HG03565 (cell line): ENCODE data around the gene APC2.
A peak's percentile ranks its signal among the peaks of the same experiment; 100 is the strongest.
"Not testable (repeated sequence)": the region's sequence is repeated elsewhere in the genome, so short reads cannot be mapped to it uniquely, and the experiment has no call there.

Source experiments
- ATAC-seq: cut with Tn5 transposase; IDR thresholded peaks from one replicate; pipeline ENCODE4 v1.9.1; 2021; ENCODE audit warnings: mild to moderate bottlenecking, moderate library complexity; ENCODE audit not compliant: unreplicated experiment

Gene APC2

DNA sequence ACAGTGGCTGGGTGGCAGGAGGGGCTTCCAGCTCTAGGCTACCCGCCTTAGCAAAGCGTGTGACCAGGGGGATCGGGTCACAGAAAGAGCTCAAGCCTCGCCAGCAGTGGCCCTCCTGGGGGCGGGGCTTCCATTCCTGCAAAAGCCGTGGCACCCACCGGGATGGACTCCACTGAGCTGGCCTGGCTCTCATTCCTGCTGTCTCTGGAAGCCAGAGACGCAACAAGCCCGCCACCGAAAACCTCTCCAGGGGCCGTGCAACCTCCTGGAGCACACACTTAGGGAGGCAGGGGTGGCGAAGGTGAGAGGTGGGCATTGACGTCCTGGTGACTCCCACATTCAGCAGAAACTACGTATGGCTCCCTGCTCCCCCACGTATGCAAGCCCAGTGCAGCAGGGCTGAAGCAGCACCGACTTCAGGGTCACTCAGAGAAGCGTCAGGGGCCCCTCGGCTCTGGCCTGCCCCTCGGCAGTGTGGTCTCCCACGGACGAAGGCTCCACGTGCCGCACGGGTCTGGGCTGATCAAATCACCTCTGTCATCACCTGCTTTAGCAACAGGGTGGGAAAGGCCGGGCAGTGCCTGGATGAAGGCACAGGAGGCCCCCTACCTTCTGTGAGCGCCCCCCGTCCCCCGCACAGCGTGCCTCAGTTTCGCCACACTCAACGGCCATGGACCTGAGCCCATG is 26.0 kb downstream of the APC2 start:
- no peak for ATAC-seq

DNA sequence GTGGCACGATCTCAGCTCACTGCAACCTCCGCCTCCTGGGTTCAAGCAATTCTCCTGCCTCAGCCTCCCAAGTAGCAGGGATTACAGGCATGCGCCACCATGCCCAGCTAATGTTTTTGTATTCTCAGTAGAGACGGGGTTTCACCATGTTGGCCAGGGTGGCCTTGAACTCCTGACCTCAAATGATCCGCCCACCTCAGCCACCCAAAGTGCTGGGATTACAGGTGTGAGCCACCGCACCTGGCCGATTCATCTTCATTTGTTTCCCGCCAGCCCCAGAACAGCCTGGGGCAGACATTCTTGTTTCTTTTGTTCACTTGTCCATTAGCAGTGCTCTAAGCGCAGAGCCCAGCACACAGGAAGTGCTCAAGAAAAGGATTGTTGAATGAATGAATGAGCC is 27.1 kb downstream of the APC2 start:
- ATAC-seq = not testable (repeated sequence)

DNA sequence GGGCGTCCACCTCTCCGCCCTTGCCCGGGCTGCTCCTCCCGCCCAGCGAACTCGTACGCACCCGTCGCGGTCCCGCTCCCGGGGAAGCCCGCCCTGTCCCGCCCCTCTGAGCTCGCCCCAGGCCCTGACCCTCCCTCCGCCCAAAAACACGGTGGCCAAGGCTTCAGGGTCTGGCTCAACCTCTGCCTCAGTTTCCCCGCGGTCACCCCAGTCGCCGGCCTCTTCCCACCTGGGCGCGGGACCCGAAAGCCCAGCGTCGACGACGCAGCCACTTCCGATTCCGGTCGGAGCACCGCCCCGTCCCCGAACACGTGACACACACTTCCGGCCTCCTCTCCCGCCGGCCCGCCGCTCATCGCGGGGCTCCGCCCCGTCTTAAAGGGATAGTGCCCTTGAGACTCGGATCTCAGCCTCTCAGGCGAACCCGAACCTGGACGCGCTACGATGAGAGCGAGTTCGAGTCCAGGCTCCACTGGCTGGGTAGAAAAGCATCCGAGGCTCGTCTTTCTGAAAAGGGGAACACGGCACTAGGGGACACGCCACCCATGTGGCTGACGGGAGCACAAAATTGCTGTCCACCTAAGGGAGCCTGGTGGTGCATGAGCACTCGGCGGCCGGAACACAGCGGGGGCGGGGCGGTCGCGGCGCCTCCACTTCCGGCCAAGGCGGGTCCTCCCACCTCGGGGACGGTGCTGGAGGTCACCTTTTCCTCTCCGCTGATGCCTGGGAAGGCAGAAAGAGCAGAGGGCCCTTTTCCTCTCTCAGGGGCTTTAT is 29.2 kb downstream of the APC2 start, which contains the start of gene C19orf25:
TSS of gene C19orf25 (minus strand) at position 282 of the 774 bp plus-strand sequence. CDS start 312 bp downstream, outside the sequence.
- ATAC-seq = peak; percentile 82

DNA sequence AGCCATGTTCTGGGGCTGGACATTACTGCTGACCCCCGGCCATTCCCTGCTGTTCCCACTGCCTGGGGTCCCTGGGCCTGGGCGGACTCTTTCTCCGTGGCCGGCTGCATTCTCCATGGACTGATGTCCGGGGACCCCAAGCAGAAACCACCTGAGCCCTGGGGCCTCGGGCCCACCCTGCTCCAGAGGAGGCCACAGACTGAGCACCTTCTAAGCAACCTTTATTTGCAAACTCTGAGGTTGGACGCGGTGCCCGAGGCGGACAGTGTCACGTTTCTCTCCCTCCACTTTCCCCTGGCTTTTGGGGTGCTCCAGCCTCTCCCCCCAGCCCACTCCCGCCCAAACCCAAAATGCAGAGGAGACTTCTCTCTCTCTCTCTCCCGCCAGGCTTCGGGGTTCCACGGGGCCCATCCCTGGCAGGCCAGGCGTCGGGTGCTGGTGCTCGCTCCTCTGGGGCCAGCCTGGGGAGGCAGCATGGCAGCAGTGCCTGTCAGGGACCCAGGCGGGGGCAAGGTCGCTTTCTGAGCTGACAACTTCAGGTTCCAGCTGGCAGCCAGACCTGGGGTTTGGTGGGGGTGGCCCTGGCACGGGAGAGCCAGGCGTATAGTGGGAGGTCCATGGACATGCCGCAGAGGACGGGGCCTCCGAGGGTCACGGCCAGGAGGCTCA is 31.4 kb downstream of the APC2 start:
- ATAC-seq = no peak

DNA sequence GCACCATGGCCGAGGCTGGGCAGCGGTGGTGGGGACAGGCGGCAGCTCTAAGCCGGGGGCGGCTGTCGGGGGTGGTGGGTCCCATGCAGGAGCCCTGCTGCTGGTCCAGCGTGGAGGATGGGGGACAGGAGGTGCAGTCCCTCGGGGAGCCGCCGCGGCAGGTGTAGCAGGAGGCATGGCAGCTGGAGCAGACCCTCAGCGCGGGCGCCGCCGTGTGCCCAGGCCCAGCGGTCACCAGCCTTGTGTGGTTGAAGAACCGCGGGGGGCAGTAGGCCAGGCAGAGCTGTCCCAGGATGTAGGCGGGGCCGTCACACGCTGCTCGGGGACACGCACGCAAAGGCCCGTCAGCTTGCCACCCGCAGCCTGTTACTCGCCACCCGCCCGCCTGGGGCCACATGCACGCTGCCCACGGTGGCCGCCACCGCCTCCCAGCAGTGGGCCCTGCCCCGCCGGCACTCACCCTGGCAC is 32.0 kb downstream of the APC2 start:
- ATAC-seq = no peak

DNA sequence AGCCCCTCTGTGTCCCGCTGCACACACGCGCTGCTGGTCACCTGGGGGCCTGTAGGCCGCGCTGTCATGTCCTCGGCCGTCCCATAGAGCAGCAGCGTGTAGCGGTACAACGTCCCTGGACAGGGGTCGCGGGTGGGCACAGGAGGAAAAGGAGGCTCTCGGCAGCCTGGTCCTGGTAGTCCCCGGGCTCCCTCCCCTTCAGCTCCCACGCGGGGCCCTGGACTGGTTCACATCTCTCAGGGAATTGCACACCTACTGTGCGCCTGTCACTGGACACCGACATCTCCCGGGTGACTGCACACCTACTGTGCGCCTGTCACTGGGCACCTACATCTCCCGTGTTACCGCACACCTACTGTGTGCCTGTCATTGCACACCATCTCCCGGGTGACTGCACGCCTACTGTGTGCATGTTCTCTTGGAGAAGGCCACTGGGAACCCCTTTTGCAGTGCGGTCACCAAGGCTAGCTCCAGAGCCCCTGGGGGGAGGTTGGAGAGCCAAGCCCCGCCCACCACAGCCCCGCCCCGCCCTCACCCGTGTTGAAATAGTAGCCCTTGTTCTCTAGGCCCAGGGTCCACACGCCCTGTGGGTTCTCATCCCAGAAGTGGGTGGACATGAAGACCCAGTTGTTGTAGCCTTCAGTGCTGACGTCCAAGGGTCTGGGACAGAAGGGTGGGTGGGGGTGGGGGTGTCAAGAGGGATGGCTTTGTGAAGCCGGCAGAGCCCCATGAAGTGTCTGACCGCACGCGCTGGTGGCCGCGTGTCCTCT is 32.6 kb downstream of the APC2 start:
- no peak for ATAC-seq

DNA sequence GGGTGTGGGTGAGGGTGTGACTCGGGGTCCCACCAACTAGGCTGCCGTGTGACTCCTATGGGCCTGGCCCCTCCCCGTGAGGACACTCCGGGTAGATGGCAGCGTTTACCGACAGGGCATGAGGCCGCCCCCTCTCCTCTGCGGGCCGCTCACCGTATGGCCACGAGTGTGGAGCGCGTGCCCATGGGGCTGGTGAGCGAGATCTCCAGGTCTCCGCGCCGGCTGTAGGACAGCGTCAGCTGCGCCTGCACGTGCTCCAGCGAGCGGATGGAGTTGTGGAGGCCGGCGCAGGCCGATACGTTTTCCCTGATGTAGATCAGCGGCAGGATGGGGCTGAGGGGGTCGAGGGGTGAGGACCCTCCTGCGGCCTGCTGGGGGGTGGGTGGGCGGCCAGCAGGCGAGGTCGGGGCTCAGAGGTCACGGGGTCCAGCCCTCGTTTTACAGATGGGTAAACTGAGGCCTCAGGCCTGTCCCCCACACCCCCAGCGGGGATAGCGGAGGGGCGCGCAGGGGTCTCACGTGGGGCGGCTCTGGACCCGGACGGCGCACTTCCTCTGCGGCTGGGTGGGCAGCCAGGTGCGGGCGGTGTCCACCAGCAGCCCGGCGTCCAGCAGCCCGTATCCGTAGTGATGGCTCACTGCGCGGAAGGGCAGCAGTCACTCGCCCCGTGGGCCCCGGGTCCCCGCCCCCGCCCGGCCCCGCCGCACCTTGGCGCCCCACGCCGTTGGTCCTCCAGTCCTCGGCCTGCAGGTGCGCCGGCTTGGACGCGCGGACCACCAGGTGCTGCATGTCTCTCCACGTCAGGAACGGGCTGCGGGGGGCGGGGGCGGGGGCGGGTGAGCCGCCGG is 33.4 kb downstream of the APC2 start:
- no peak for ATAC-seq

DNA sequence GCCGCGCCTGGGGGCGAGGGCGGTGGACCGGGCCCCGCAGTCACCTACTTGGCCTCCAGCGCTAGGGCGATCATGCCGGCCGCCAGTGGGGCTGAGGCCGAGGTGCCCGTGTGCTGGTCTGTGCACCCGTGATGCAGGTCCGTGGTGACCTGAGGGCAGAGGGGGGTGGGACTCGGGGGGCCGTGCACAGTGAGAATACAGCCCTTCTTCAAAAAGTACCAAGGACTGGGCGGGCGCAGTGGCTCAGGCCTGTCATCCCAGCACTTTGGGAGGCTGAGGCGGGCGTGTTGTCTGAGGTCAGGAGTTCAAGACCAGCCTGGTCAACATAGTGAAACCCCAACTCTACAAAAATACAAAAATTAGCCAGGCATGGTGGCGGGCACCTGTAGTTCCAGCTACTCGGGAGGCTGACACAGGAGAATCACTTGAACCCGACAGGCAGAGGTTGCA is 34.1 kb downstream of the APC2 start:
- no peak for ATAC-seq

DNA sequence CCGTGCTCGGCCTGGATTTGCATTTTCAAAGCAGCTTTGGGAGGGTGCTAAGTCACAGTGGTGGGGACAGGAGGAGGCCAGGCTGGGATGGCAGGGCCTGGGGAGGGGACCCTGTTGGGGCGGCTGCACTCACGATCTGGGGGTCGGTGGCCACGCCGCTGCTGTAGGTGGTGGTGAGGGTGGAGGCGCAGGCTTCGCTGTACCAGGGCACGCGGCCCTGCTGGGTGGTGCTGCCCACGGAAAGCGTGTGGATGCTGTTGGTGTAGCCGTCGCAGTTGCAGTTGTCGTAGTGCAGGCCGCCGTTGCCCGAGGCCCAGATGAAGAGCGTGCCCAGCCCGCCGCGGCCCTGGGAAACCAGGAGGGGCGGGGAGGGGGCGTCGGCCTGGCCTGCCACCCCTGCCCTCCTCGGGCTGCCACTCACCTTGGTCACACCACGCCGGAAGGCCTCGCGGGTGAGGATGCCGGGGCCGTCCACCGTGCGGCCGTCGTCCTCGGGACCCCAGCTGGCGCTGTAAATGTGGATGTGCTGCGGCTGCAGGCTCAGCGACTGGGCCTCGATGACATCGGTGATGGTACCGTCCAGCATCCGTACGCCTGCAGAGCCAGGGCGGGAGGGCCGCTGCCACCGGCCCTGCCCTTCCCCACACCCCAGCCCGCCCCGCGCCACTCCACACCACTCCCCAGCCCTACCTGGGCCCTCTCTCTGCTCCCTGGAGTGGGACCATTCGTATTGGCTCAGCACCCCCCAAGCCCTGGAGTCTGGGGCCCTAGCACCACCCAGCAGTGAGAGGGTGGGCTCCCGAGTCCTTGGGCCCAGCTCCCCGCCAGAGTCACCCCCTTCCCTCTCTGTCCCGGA is 37.0 kb downstream of the APC2 start:
- ATAC-seq = no peak

DNA sequence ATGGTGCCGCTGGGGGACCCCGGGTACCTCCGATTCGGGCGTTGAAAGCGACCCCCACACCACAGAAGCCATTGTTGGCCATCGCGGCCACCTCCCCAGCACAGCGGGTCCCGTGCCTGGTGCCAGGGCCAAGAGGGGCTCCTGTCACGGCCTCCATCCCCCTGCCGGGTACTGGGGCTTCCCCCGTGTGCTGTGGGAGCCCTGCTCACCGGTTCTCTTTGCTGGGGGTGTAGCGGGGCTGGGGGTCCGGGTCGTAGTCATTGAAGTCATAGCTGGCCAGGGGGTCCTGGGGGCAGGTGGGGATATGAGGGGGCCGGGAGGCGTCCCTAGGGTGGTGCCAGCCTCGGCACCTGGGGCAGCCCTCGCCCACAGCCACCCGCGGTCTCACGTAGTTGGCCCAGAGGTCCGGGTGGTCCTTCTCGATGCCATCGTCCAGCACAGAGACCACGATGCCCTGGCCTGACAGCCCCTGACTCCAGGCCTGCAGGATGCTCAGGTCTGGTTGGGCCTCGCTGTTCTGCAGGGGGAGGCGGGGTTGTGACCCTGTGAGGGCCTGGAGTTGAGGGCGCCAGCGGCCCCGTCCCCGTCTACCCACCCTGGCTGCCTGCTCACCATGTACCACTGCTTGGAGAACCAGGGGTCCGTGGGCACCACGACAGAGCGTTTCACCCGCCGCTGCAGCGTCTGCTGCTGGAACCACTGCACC is 37.8 kb downstream of the APC2 start:
- no peak for ATAC-seq

DNA sequence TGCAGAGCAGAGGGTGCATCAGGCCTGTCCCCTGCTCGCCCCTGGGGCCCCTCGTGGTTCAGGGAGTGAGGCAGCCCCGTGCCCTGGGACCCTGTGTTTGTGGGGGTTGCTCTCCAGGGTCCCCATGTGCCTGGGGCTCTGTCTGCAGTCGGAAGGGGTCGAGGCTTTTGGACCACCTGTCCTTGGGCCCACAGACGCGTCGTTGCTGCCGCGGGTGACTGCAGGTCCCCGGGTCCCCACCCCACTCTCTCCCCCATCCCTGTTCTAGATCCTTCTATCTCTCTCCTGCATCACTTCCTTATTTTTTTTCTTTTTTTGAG is 38.3 kb downstream of the APC2 start:
- no peak for ATAC-seq

DNA sequence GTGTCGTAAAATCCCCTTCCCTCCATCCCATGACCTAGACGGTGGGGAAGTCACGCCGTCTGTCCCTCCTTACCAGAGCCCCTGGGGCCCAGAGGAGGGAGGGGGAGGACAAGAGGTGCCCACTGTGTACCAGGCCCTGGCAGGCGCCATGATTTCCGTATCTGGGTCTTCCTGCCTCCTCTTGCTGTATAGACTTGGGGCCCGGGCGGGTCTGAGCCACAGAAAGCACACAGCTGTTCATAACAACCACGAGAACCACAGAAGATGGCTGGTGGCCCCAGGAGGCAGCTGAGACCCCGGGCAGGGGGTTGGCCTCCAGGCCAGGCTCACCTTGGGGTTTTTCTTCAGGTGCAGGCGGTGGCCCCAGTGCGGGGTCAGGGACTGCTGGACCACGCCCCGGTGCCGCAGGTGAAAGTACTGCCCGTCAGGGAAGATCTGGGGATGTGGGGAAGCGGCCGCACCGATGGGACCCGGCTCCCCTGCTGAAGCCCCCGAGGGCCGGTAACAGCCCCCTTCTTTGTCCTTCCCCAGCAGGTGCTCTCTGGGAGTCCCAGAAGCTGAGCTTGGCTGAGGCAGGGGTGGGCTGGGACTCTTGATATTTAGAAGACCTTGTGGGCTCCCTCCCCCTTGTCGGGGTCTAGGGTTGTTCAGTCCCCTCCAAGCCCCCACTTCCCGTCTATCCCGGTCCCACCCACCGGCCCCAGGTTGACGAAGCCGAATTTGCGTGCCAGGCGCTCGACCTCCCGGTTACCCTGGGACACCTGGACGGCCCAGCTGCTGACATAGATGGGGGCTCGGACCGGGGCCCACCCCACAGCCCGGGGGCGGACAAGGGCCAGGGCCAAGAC is 39.8 kb downstream of the APC2 start:
- no peak for ATAC-seq

DNA sequence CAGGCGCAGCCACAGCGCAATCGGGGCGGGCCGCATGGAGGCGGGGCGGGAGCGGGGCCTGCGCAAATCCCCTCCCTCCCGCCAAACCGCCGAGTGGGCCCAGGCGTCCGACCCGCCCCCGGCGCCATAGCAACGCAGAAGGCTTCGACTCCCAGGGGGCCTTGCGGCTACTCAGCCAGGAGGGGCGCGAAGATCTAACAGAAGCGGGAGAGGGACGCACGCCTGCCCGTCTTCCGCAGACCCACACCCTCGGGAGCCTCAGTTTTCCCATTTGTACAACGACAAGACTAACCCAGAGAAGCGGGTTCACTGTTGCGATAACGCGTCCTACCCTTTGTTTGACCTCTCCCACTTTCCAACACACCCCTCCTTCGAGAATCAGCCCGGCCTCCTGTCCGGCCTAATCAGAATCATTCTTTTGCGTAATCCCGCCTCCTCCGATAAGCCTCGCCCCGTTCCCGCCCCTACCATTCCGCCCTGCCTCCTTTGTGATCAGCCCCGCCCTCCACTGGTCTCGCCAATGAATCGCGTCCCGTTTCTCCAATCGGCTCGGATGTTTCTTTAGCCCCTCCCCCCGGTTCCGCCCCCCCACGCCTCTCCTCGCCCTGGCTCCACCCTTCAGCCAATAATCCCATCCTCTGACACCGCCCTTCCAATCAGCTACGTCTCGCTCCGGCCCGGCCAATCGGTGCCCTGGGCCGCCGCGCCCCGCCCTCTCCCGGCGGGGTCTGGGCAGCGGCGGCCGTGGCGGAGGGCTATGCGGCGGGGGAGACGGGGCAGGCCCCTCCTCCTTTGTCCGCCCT is 40.6 kb downstream of the APC2 start, which contains the start of gene PCSK4:
TSS of gene PCSK4 (minus strand) at position 40 of the 803 bp plus-strand sequence. CDS start at position 36, 4 bp downstream.
- peak; percentile 72 for ATAC-seq

DNA sequence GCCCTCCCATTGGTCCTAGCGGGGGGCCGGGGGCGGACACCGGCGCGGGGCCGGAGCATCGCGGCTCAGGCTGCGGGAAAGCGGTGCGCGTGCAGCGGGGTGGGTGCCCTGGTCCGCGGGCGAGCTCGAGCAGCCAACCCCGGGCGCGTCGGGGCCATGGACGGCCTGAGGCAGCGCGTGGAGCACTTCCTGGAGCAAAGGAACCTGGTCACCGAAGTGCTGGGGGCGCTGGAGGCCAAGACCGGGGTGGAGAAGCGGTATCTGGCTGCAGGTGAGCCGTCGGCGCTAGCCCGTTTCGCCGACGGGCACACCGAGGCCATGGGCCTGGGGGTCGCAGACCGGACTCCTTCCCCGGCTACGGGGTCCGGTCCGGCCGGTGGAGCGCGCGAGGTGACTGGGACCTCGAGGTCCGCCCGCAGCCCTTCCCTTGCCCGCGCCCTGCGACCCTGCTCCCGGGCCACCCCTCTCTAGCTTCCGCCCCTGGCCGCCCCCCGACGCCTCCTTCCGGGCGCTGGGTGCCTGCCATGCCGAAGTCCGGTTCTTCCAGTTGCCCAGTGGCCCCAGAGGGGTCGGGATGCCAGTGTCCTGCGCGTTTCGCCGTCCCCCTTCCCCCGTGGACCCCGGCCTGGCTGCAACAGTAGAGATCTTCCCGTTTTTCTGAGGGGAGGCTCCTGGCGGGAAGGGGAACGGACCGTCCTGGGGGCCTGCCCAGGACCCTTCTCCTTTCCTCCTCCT is 41.4 kb downstream of the APC2 start, which contains the start of gene REEP6:
TSS of gene REEP6 (plus strand) at position 68 of the 735 bp plus-strand sequence. CDS start at position 157, 89 bp downstream.
- ATAC-seq = no peak

DNA sequence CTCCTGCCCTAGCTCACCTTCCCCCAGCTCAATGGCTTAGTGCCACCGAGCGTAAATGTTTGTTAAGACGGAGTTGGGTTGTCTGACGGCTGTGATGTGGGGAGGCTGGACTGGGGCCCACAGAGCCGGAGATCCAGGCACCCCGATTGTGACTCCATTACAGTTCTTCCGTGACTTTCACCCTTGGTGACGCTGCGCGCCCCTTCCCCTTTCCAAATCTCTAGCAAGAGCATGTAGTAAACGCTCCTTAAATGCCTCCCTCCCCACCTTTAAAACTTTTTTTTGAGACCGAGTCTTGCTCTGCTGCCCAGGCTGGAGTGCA is 41.9 kb downstream of the APC2 start:
- ATAC-seq = no peak

DNA sequence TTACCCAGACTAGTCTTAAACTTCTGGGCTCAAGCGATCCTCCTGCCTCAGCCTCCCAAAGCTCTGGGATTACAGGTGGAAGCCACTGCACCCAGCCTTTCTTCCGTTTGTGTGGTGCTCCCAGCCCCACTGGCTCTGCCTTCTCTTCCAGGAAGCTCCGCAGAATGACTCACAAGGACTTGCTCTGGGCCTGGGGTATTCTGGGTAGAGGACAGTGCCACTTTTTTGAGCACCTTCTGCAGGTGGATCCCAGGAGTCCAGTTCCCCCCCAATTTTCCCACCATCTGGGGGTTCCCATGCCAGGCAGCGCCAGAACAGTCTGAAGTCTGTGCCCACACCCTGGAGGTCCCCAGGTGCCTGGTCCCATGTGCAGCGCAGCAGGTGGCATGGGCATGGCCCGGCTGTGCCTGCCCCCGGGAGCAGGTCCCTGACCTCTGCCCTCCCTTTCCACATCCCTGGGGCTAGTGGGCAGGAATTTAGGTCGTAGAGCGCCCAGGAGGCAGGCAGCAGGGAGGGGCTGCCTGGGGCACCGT is 42.6 kb downstream of the APC2 start:
- ATAC-seq = no peak
